CD8-positive, alpha-beta memory T cell (primary cell): ENCODE results near the gene NRN1L. TPM values are rescaled to one million over a fixed set of nuclear protein-coding genes. Genes with fewer than 3 reads are reported as not detected.

Source experiments
- CTCF ChIA-PET: fragments of 350-600 bp; sonication (Branson Sonifier 250); formaldehyde crosslinking; loops from one replicate; lab custom pipeline; 2021; ENCODE audit warnings: antibody characterized with exemption; lab: Charles Lee
- POLR2A ChIA-PET: fragments of 350-600 bp; sonication (Branson Sonifier 250); formaldehyde crosslinking; loops from one replicate; lab custom pipeline; 2021; ENCODE audit warnings: antibody characterized with exemption; lab: Charles Lee
- DNase-seq, 5 donors: peaks; one replicate each; pipeline versions ENCODE4 v3.0.0 to v3.0.0-alpha.2; 2020 to 2022; ENCODE audit warnings: mixed read lengths in 1 of 5
- H3K27ac ChIP-seq: one replicate; pipeline ENCODE4 v1.7.0; 2013; ENCODE audit warnings: low read depth, mild to moderate bottlenecking, low read length, moderate library complexity
- H3K27me3 ChIP-seq: 2 replicates; pipeline ENCODE4 v1.7.0; 2013; ENCODE audit warnings: low read length, mild to moderate bottlenecking; ENCODE audit not compliant: insufficient read depth, poor library complexity, severe bottlenecking
- H3K36me3 ChIP-seq: 2 replicates; pipeline ENCODE4 v1.7.0; 2013; ENCODE audit warnings: mild to moderate bottlenecking, low read length, moderate library complexity; ENCODE audit not compliant: insufficient read depth
- H3K4me1 ChIP-seq: 2 replicates; pipeline ENCODE4 v1.7.0; 2013; ENCODE audit warnings: mild to moderate bottlenecking, low read length, moderate library complexity; ENCODE audit not compliant: insufficient read depth
- H3K4me3 ChIP-seq: 2 replicates; pipeline ENCODE4 v1.7.0; 2013; ENCODE audit warnings: mild to moderate bottlenecking, low read length
- H3K9me3 ChIP-seq: 2 replicates; pipeline ENCODE4 v1.7.0; 2013; ENCODE audit warnings: mild to moderate bottlenecking, low read length
- H3K27ac Mint-ChIP-seq, 8 donors: one replicate each; pipeline ENCODE4 v1.8.0; 2020 to 2021; ENCODE audit warnings: mixed read lengths in 8 of 8, mild to moderate bottlenecking in 6 of 8, inconsistent platforms in 3 of 8, moderate library complexity in 3 of 8
- H3K27me3 Mint-ChIP-seq, 2 donors: one replicate each; pipeline ENCODE4 v1.8.0; 2020 to 2021; ENCODE audit warnings: mixed read lengths in 2 of 2, mild to moderate bottlenecking in 1 of 2, moderate library complexity in 1 of 2
- H3K36me3 Mint-ChIP-seq, 3 donors: one replicate each; pipeline ENCODE4 v1.8.0; 2020 to 2021; ENCODE audit warnings: mixed read lengths in 3 of 3, inconsistent platforms in 1 of 3, mild to moderate bottlenecking in 1 of 3
- H3K4me1 Mint-ChIP-seq, 3 donors: one replicate each; pipeline ENCODE4 v1.8.0; 2020 to 2021; ENCODE audit warnings: mixed read lengths in 3 of 3, inconsistent platforms in 1 of 3, mild to moderate bottlenecking in 1 of 3
- H3K4me3 Mint-ChIP-seq, 7 donors: one replicate each; pipeline ENCODE4 v1.8.0; 2020 to 2021; ENCODE audit warnings: mixed read lengths in 7 of 7, mild to moderate bottlenecking in 6 of 7, moderate library complexity in 4 of 7, inconsistent platforms in 2 of 7
- H3K9me3 Mint-ChIP-seq, 5 donors: one replicate each; pipeline ENCODE4 v1.8.0; 2020 to 2022; ENCODE audit warnings: mixed read lengths in 5 of 5, mild to moderate bottlenecking in 3 of 5, moderate library complexity in 2 of 5, inconsistent platforms in 1 of 5
- polyA plus RNA-seq: library from polyadenylated mRNA; unstranded; fragments of 300-500 nt; fragmentation: Illumina TruSeq; gene quantifications from one replicate; pipeline ENCODE4 v1.2.3, GENCODE V29; 2021
- total RNA-seq, 2 experiments: library from RNA; stranded (reverse); gene quantifications; one replicate each; pipeline ENCODE4 v1.2.3, GENCODE V29; 2021

Gene NRN1L
- total and polyA plus RNA-seq, 3 experiments from 2014 or later = 0.83 to 0.97 TPM; not detected in 1

- Histone ChIP-seq H3K27ac (no peak overlapping the region), H3K27me3 (no peaks in the 10 kb centered on the region), H3K4me1 (peaks cover 5% of the 10 kb centered on the region), H3K36me3 (no peaks in the 10 kb centered on the region), H3K4me3 (no peak overlapping the region), H3K9me3 (no peaks in the 10 kb centered on the region)
- ChIA-PET CTCF (interaction anchor here (0.8 to 1.2 kb wide), 4 partner anchors 9 to 103 kb away, joined by 3 to 6 read pairs (median 4); no protein-coding TSS in a partner anchor), POLR2A (no interaction called here)
- Mint-ChIP-seq H3K4me1 (peaks cover 19 to 42% (median 26%) of the 10 kb centered on the region in 3 donors), H3K9me3 (no peaks in the 10 kb centered on the region), H3K27me3 (no peaks in the 10 kb centered on the region), H3K4me3 (no peak overlapping the region), H3K36me3 (peaks cover 0 to 72% (median 7%) of the 10 kb centered on the region in 3 donors), H3K27ac (peak overlapping the region in 2 of 8 donors; percentile 38 to 63)
- no peak for DNase-seq
Measured at GRCh38 chr16:67919622-67920221, 35.0 kb downstream of the NRN1L start.

GRCh38 chr16:67922221-67922620 is 37.5 kb downstream of the NRN1L start:
- POLR2A ChIA-PET = no interaction called here
- H3K9me3 ChIP-seq = no peaks in the 10 kb centered on the region

GRCh38 chr16:67922740-67923139 is 38.1 kb downstream of the NRN1L start:
- peak overlapping the region in 3 of 8 donors; percentile 55 to 77 (median 75) for H3K27ac Mint-ChIP-seq
- H3K27me3 Mint-ChIP-seq = no peaks in the 10 kb centered on the region
- POLR2A ChIA-PET = no interaction called here
- no peak overlapping the region for H3K27ac ChIP-seq
- no peaks in the 10 kb centered on the region for H3K9me3 Mint-ChIP-seq
- H3K36me3 ChIP-seq = no peaks in the 10 kb centered on the region
- CTCF ChIA-PET = interaction anchor here (0.9 to 3.5 kb wide), 3 partner anchors 13 to 401 kb away, joined by 4 to 12 read pairs (median 6); no protein-coding TSS in a partner anchor
- no peak overlapping the region for H3K4me3 Mint-ChIP-seq
- H3K4me1 ChIP-seq = no peaks in the 10 kb centered on the region
- peaks cover 0 to 56% (median 5%) of the 10 kb centered on the region in 3 donors for H3K36me3 Mint-ChIP-seq
- H3K9me3 ChIP-seq = no peaks in the 10 kb centered on the region
- no peak overlapping the region for H3K4me3 ChIP-seq
- H3K4me1 Mint-ChIP-seq = peaks cover 6 to 20% (median 7%) of the 10 kb centered on the region in 3 donors
- H3K27me3 ChIP-seq = no peaks in the 10 kb centered on the region
- DNase-seq = no peak

More at GRCh38 chr16:67922221-67922620, 37.5 kb downstream of the NRN1L start:
- no peaks in the 10 kb centered on the region for H3K27me3 ChIP-seq
- no peak overlapping the region for H3K4me3 ChIP-seq
- H3K36me3 ChIP-seq = no peaks in the 10 kb centered on the region
- Mint-ChIP-seq H3K36me3 (peaks cover 0 to 58% (median 5%) of the 10 kb centered on the region in 3 donors), H3K4me1 (peaks cover 12 to 25% (median 12%) of the 10 kb centered on the region in 3 donors), H3K27me3 (no peaks in the 10 kb centered on the region), H3K27ac (peak overlapping the region in 3 of 8 donors; percentile 22 to 67 (median 58)), H3K9me3 (no peaks in the 10 kb centered on the region), H3K4me3 (no peak overlapping the region)
- CTCF ChIA-PET = interaction anchor here (1.4 kb wide), 1 partner anchor 106 kb away, joined by 6 read pairs; no protein-coding TSS in a partner anchor
- DNase-seq = no peak
- H3K27ac ChIP-seq = no peak overlapping the region
- H3K4me1 ChIP-seq = peaks cover 4% of the 10 kb centered on the region

GRCh38 chr16:67923414-67924116 is 38.9 kb downstream of the NRN1L start:
- no peaks in the 10 kb centered on the region for H3K27me3 Mint-ChIP-seq
- no peaks in the 10 kb centered on the region for H3K4me1 ChIP-seq
- no peak overlapping the region for H3K27ac ChIP-seq
- no peaks in the 10 kb centered on the region for H3K36me3 ChIP-seq
- POLR2A ChIA-PET = interaction anchor here (0.6 kb wide), 1 partner anchor 42 kb away, joined by 3 read pairs; no protein-coding TSS in a partner anchor
- no peak for DNase-seq
- H3K27me3 ChIP-seq = no peaks in the 10 kb centered on the region
- H3K27ac Mint-ChIP-seq = peak overlapping the region in 3 of 8 donors; percentile 55 to 66 (median 63)
- H3K4me3 Mint-ChIP-seq = no peak overlapping the region
- no peaks in the 10 kb centered on the region for H3K9me3 Mint-ChIP-seq
- CTCF ChIA-PET = interaction anchor here (0.9 to 3.5 kb wide), 2 partner anchors 12 to 402 kb away, joined by 4 to 12 read pairs; no protein-coding TSS in a partner anchor
- no peaks in the 10 kb centered on the region for H3K9me3 ChIP-seq
- no peak overlapping the region for H3K4me3 ChIP-seq
- peaks cover 0 to 56% (median 5%) of the 10 kb centered on the region in 3 donors for H3K36me3 Mint-ChIP-seq
- peaks cover 0 to 21% (median 4%) of the 10 kb centered on the region in 3 donors for H3K4me1 Mint-ChIP-seq

- no peaks in the 10 kb centered on the region for H3K9me3 Mint-ChIP-seq
- Histone ChIP-seq H3K4me1 (no peaks in the 10 kb centered on the region), H3K27me3 (no peaks in the 10 kb centered on the region), H3K27ac (no peak overlapping the region), H3K36me3 (peaks cover under 1% of the 10 kb centered on the region), H3K9me3 (no peaks in the 10 kb centered on the region), H3K4me3 (no peak overlapping the region)
- no peak for DNase-seq
- H3K4me3 Mint-ChIP-seq = no peak overlapping the region
- POLR2A ChIA-PET = interaction anchor here (0.6 kb wide), 1 partner anchor 41 kb away, joined by 3 read pairs; no protein-coding TSS in a partner anchor
- CTCF ChIA-PET = interaction anchor here (0.7 to 3.5 kb wide), 5 partner anchors 18 to 403 kb away, joined by 3 to 18 read pairs (median 4); no protein-coding TSS in a partner anchor
- peak overlapping the region in 3 of 8 donors; percentile 32 to 89 (median 66) for H3K27ac Mint-ChIP-seq
- no peaks in the 10 kb centered on the region for H3K27me3 Mint-ChIP-seq
- peaks cover 0 to 52% (median 2%) of the 10 kb centered on the region in 3 donors for H3K36me3 Mint-ChIP-seq
- H3K4me1 Mint-ChIP-seq = peaks cover 0 to 17% (median 4%) of the 10 kb centered on the region in 3 donors
Measured at GRCh38 chr16:67924140-67924906, 39.6 kb downstream of the NRN1L start.

- H3K36me3 Mint-ChIP-seq = peaks cover 0 to 60% (median 2%) of the 10 kb centered on the region in 3 donors
- ChIA-PET POLR2A (no interaction called here), CTCF (interaction anchor here (1.4 to 3.5 kb wide), 3 partner anchors 42 to 405 kb away, joined by 5 to 18 read pairs (median 12); partner anchors contain the start of gene NRN1L)
- Histone ChIP-seq H3K27ac (no peak overlapping the region), H3K36me3 (peaks cover 13% of the 10 kb centered on the region), H3K4me1 (no peaks in the 10 kb centered on the region), H3K9me3 (no peaks in the 10 kb centered on the region), H3K27me3 (no peaks in the 10 kb centered on the region), H3K4me3 (no peak overlapping the region)
- peak overlapping the region in 6 of 8 donors; percentile 10 to 80 (median 78) for H3K27ac Mint-ChIP-seq
- no peak for DNase-seq
- no peak overlapping the region for H3K4me3 Mint-ChIP-seq
- H3K27me3 Mint-ChIP-seq = no peaks in the 10 kb centered on the region
- H3K9me3 Mint-ChIP-seq = no peaks in the 10 kb centered on the region
- peaks cover 0 to 14% (median 2%) of the 10 kb centered on the region in 3 donors for H3K4me1 Mint-ChIP-seq
Measured at GRCh38 chr16:67926181-67926750, 41.6 kb downstream of the NRN1L start.
